ENCODE data around the gene CACNA1F.

GRCh38 chrX:49199315-49199595, 33.9 kb downstream of the CACNA1F start:
- TF ChIP-seq ZNF274 (IDR thresholded peaks at IDR 0.05; ENCODE audit: low read depth, low read length): no peak
- no peak for TF ChIP-seq YY1 (IDR thresholded peaks at IDR 0.05; ENCODE audit: insufficient read depth, insufficient read length)
- no peak for TF ChIP-seq SUZ12 (IDR thresholded peaks at IDR 0.05; ENCODE audit: extremely low read depth, insufficient read depth, insufficient read length)

Data from NT2/D1 (cell line).